ENCODE results near the gene ANKS4B. TPM values are rescaled to one million over a fixed set of nuclear protein-coding genes. Genes with fewer than 3 reads are reported as not detected.

Gene ANKS4B
- total RNA-seq, 3 donors from 2014 or later (not counting 1 experiment from before 2014, with no cell fraction given): 0.10 TPM; not detected in 2

GRCh38 chr16:21281698-21282389 lies 48.3 kb downstream of the ANKS4B start:
- Mint-ChIP-seq H3K4me1 (peaks cover 0 to 23% of the 10 kb centered on the region in 2 donors), H3K27me3 (ENCODE audit: low read depth in 2 of 2) (peaks cover 45 to 46% of the 10 kb centered on the region in 2 donors), H3K27ac (no peak overlapping the region), H3K36me3 (peaks cover 7% of the 10 kb centered on the region), H3K9me3 (peaks cover 0 to 3% of the 10 kb centered on the region in 2 donors), H3K4me3 (no peak overlapping the region)
- Histone ChIP-seq H3K27ac (ENCODE audit: low read length) (no peak overlapping the region), H3K36me3 (ENCODE audit: control insufficient read depth, insufficient read depth, low read length) (no peaks in the 10 kb centered on the region), H3K4me3 (ENCODE audit: low read length) (no peak overlapping the region), H3K27me3 (ENCODE audit: control insufficient read depth, insufficient read depth, low read length) (peaks cover 13% of the 10 kb centered on the region), H3K4me1 (ENCODE audit: control insufficient read depth, insufficient read depth, low read length) (peaks cover 8% of the 10 kb centered on the region), H3K9me3 (ENCODE audit: control insufficient read depth, insufficient read depth, low read length) (no peaks in the 10 kb centered on the region)
- intact Hi-C loops (cut with micrococcal nuclease): no loop called here
- DNase-seq (no peak), ATAC-seq (no peak)
- no peak for TF ChIP-seq CTCF (IDR thresholded peaks at IDR 0.05)
- WGBS (ENCODE audit: insufficient coverage): 75% methylated on average over 6 of the region's 7 CpGs

GRCh38 chr16:21283521-21284289 lies 50.2 kb downstream of the ANKS4B start:
- intact Hi-C loops (cut with micrococcal nuclease): no loop called here
- Histone ChIP-seq H3K9me3 (ENCODE audit: control insufficient read depth, insufficient read depth, low read length) (no peaks in the 10 kb centered on the region), H3K4me1 (ENCODE audit: control insufficient read depth, insufficient read depth, low read length) (no peaks in the 10 kb centered on the region), H3K4me3 (ENCODE audit: low read length) (no peak overlapping the region), H3K36me3 (ENCODE audit: control insufficient read depth, insufficient read depth, low read length) (no peaks in the 10 kb centered on the region), H3K27me3 (ENCODE audit: control insufficient read depth, insufficient read depth, low read length) (peaks cover 5% of the 10 kb centered on the region), H3K27ac (ENCODE audit: low read length) (no peak overlapping the region)
- WGBS (ENCODE audit: insufficient coverage): 3% methylated on average over 66 of the region's 67 CpGs
- peaks cover 0 to 11% of the 10 kb centered on the region in 2 donors for H3K4me1 Mint-ChIP-seq
- H3K36me3 Mint-ChIP-seq: peaks cover 7% of the 10 kb centered on the region
- H3K4me3 Mint-ChIP-seq: no peak overlapping the region
- no peak overlapping the region for H3K27ac Mint-ChIP-seq
- H3K27me3 Mint-ChIP-seq (ENCODE audit: low read depth in 2 of 2): peaks cover 35 to 57% of the 10 kb centered on the region in 2 donors
- ATAC-seq (no peak), DNase-seq (no peak)
- H3K9me3 Mint-ChIP-seq: peaks cover 0 to 3% of the 10 kb centered on the region in 2 donors
- TF ChIP-seq CTCF (IDR thresholded peaks at IDR 0.05): no peak

GRCh38 chr16:21284414-21284813 lies 50.9 kb downstream of the ANKS4B start:
- H3K4me1 Mint-ChIP-seq: peaks cover 0 to 9% of the 10 kb centered on the region in 2 donors
- DNase-seq: no peak
- H3K27ac Mint-ChIP-seq: no peak overlapping the region
- no peak for ATAC-seq
- no peaks in the 10 kb centered on the region for H3K9me3 ChIP-seq (ENCODE audit: control insufficient read depth, insufficient read depth, low read length)
- peaks cover 7% of the 10 kb centered on the region for H3K36me3 Mint-ChIP-seq
- TF ChIP-seq CTCF (IDR thresholded peaks at IDR 0.05): no peak
- no peak overlapping the region for H3K4me3 ChIP-seq (ENCODE audit: low read length)
- WGBS (ENCODE audit: insufficient coverage): 80% methylated on average over 1 of the region's 4 CpGs
- H3K27me3 ChIP-seq (ENCODE audit: control insufficient read depth, insufficient read depth, low read length): peaks cover 7% of the 10 kb centered on the region
- H3K4me3 Mint-ChIP-seq: no peak overlapping the region
- no peaks in the 10 kb centered on the region for H3K4me1 ChIP-seq (ENCODE audit: control insufficient read depth, insufficient read depth, low read length)
- peaks cover 32 to 54% of the 10 kb centered on the region in 2 donors for H3K27me3 Mint-ChIP-seq (ENCODE audit: low read depth in 2 of 2)
- no peak overlapping the region for H3K27ac ChIP-seq (ENCODE audit: low read length)
- H3K36me3 ChIP-seq (ENCODE audit: control insufficient read depth, insufficient read depth, low read length): no peaks in the 10 kb centered on the region
- peaks cover 0 to 3% of the 10 kb centered on the region in 2 donors for H3K9me3 Mint-ChIP-seq
- intact Hi-C loops (cut with micrococcal nuclease): no loop called here

All from natural killer cell (primary cell).